Measurements from ENCODE around the gene DDC. TPM values are rescaled to one million over a fixed set of nuclear protein-coding genes. Genes with fewer than 3 reads are reported as not detected.

DDC gene
- total and polyA plus RNA-seq, 2 donors (not counting 3 experiments of a cell fraction or from before 2014, with no cell fraction given), result not detected

- H3K9me1 ChIP-seq (replicated peaks; ENCODE audit: control insufficient read depth, extremely low read depth, insufficient read depth, low read length), result no peaks in the 10 kb centered on the region
- no peaks in the 10 kb centered on the region for H3K36me3 ChIP-seq (ENCODE audit: control insufficient read depth in 2 of 2, extremely low read depth in 1 of 2, insufficient read depth in 2 of 2, low read length in 2 of 2)
- TF ChIP-seq FOS (IDR thresholded peaks at IDR 0.05; ENCODE audit: borderline replicate concordance, insufficient read depth, low read length) (no peak), EZH2 (IDR thresholded peaks at IDR 0.05; ENCODE audit: borderline replicate concordance, low read depth, low read length, severe bottlenecking) (no peak), POLR2AphosphoS5 (IDR thresholded peaks at IDR 0.05; ENCODE audit: insufficient read depth, low read depth, low read length) (no peak), MYC (IDR thresholded peaks at IDR 0.05; ENCODE audit: low read depth, low read length) (no peak), CTCF (IDR thresholded peaks at IDR 0.05; ENCODE audit: extremely low read depth in 1 of 2, insufficient read depth in 1 of 2, low read depth in 1 of 2, low read length in 2 of 2) (no peak), GATA2 (IDR thresholded peaks at IDR 0.05; ENCODE audit: insufficient read depth, insufficient read length, low read depth, low read length) (no peak), JUN (IDR thresholded peaks at IDR 0.05; ENCODE audit: borderline replicate concordance, insufficient read depth, insufficient read length, low read depth) (no peak), MAX (IDR thresholded peaks at IDR 0.05; ENCODE audit: insufficient read depth, insufficient read length) (no peak), POLR2A (IDR thresholded peaks at IDR 0.05; ENCODE audit: low read depth, low read length) (no peak)
- intact Hi-C loops (cut with micrococcal nuclease), result no loop called here
- dilution Hi-C loops (cut with MboI; ENCODE audit: extremely low pct_ligation_motif_present, low sequenced_read_pairs), result no loop called here
- H3K79me2 ChIP-seq (ENCODE audit: control insufficient read depth, insufficient read depth, low read length), result no peaks in the 10 kb centered on the region
- no peaks in the 10 kb centered on the region for H4K20me1 ChIP-seq (replicated peaks; ENCODE audit: control insufficient read depth, extremely low read depth, insufficient read depth, low read length)
- ChIA-PET CTCF (no interaction called here), POLR2A (no interaction called here)
- no peaks in the 10 kb centered on the region for H3K9me3 ChIP-seq (replicated peaks; ENCODE audit: control insufficient read depth, insufficient read depth, low read length)
- no peak overlapping the region for H3K4me3 ChIP-seq (replicated peaks in 1 of 3; ENCODE audit: insufficient read depth in 1 of 3, low read depth in 1 of 3, low read length in 3 of 3)
- no TSS peak for BruUV-seq (replicated peaks)
- no peaks in the 10 kb centered on the region for H3K27me3 ChIP-seq (ENCODE audit: control insufficient read depth in 2 of 2, insufficient read depth in 2 of 2, low read length in 2 of 2)
- no peak overlapping the region for H2AFZ ChIP-seq (ENCODE audit: low read depth, low read length)
- no peak overlapping the region for H3K27ac ChIP-seq (ENCODE audit: insufficient read depth, low read depth, low read length)
- DNase-seq (ENCODE audit: low read depth, low spot score) (no peak), FAIRE-seq (peak; percentile 37)
- no peak overlapping the region for H3K9ac ChIP-seq (replicated peaks; ENCODE audit: extremely low read depth, insufficient read depth, low read length)
- H3K4me2 ChIP-seq (ENCODE audit: insufficient read depth, low read length), result no peak overlapping the region
- peaks cover 4% of the 10 kb centered on the region for H3K4me1 ChIP-seq (ENCODE audit: control insufficient read depth, extremely low read depth, insufficient read depth, low read length)
Measured at GRCh38 chr7:50504646-50505546, 60.3 kb downstream of the DDC start.
